GM12864 (cell line): ENCODE data around the gene BMERB1.

Experiments used
- DNase-seq: peaks from one replicate; pipeline ENCODE4 v3.0.0-alpha.2; 2011; ENCODE audit warnings: low read depth
- H3K4me3 ChIP-seq: 2 replicates; pipeline ENCODE4 v1.5.1; 2011; ENCODE audit warnings: mild to moderate bottlenecking, low read depth, low read length, control low read depth
- TF ChIP-seq, protein P1 (sequence below): IDR thresholded peaks from 2 replicates; pipeline ENCODE4 v1.5.1; 2011; ENCODE audit warnings: low read depth, mild to moderate bottlenecking, moderate library complexity, low read length, control low read depth, inconsistent platforms; ENCODE audit errors: missing control alignments

Gene BMERB1

DNA sequence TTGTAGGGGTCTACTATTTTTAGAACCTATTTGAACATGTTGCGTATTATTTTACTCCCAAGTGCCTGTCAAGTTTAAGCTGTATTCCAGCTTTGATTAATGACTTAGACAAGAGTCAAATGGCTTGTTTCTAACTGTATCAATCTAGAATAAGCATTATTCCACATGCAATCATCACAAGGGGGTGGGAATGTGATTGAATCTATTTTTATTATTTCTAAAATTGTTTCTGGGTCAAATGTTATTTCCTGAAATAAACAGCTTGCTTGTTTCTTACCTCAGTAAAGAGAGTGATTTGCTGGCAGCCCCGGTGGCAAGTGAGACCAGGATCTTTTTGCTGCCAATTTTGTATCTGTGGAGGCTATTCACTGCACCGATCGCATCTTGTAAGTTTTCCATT, 187.1 kb downstream of the BMERB1 start:
- no peak for DNase-seq
- TF ChIP-seq, protein P1, sequence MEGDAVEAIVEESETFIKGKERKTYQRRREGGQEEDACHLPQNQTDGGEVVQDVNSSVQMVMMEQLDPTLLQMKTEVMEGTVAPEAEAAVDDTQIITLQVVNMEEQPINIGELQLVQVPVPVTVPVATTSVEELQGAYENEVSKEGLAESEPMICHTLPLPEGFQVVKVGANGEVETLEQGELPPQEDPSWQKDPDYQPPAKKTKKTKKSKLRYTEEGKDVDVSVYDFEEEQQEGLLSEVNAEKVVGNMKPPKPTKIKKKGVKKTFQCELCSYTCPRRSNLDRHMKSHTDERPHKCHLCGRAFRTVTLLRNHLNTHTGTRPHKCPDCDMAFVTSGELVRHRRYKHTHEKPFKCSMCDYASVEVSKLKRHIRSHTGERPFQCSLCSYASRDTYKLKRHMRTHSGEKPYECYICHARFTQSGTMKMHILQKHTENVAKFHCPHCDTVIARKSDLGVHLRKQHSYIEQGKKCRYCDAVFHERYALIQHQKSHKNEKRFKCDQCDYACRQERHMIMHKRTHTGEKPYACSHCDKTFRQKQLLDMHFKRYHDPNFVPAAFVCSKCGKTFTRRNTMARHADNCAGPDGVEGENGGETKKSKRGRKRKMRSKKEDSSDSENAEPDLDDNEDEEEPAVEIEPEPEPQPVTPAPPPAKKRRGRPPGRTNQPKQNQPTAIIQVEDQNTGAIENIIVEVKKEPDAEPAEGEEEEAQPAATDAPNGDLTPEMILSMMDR, result no peak
- H3K4me3 ChIP-seq, result no peak overlapping the region

DNA sequence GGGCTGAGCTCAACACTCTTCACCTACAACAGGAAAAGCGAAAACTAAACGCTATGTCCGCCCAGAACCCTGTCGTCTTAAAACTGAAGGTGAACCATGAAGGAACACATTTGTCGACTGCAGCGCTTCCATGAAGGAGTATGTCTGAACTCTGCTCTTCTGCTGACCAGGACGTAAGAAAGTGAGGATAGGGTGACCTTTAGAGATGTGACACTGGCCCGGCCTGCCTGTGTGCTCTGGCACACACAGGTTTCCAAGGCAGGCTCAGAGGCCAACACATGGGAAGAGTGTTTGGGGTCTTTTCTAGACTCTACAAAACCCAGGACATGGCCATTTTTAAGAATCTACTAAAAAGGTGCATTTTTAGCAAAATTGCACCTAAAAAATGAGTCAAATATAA, 187.5 kb downstream of the BMERB1 start:
- no peak for DNase-seq
- TF ChIP-seq, protein P1, result no peak
- no peak overlapping the region for H3K4me3 ChIP-seq

DNA sequence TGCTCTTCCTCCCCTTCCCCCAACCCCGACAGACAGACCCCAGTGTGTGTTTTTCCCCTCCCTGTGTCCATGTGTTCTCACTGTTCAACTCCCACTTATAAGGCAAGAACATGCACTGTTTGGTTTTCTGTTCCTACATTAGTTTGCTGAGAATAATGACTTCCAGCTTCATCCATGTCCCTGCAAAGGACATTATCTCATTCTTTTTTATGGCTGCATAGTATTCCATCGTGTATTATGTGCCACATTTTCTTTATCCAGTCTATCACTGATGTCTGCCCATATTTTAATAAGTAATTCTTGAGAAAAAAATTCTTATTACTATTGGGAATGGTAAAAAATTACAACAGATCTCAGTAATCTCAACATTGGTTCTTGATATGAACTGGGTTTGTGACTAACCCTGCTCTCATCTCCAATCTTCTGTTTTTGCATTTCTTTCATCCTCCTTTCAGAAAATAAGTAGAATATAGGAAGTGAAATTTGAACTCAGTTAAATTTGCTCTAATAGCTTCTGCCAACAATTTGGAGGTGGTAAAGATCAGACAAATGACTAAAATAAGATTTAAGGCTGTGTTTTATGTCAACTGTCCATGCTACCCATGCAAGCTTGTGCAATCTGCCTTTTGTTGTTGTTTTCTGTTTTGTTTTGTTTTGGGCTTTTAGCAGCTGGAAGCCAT, 197.5 kb downstream of the BMERB1 start:
- DNase-seq, result no peak
- TF ChIP-seq, protein P1, result no peak
- H3K4me3 ChIP-seq, result no peak overlapping the region

DNA sequence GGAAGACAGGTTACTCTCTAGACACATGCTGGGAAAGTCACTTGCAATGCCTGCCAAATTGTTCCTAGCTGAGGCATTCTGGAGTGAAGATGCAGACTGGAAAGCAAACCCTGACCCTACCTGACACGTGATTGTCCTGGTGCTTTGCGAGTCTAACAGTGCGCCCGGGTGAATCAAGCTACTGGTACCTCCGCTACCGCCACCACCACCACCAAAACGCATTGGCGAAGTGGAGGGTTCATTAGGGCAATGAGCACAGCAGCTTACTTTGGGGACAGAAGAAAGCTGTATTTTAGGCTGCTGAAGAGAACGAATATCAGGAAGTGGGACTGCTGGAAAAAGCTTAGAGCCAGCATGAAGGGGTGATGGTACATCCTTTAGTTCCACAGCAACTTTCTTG, 201.5 kb downstream of the BMERB1 start:
- no peak overlapping the region for H3K4me3 ChIP-seq
- TF ChIP-seq, protein P1, result no peak
- no peak for DNase-seq

DNA sequence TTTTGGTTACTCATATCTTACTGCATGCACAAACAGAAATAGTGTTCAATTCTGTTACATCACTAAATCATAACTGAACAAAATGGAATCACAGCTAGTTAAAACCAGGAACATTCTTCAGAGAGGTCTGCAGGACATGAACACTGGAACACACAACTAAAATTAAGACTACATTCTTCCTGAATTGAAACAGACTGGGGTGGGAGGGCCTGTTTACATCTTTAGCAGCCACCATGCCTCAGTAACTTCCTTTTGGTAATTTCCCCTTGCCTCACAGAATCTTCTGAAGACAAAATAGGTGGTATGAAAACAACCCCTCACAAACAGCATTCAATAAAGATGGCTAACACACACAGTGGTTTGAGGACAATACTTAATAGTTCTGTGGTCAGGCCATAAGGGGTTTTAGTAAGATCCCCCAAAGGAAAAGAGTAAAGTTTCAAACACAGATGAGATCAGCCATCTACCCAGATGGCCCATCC, 202.0 kb downstream of the BMERB1 start:
- no peak for DNase-seq
- H3K4me3 ChIP-seq, result no peak overlapping the region
- TF ChIP-seq, protein P1, result no peak
